ENCODE results near the gene FYN.

Gene FYN

DNA sequence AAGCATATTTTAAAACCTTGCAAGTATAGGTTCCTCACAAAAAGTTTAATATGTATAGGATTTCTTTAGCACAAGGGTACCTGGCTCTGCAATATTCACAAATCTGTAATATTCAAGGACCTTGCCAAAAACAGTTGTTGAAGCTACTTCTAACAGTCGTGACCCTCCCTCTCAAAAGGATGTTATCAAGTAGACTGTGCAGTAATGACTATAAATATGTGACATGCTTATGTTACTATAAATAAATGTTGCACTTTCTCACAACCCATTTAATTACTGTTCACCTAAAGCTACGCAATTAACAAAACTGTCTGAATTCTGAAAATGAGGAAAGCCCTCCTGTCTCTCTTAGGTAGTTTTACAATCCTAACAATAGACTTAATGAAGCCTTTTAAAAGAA, 41.8 kb downstream of the FYN start:
- DNase-seq (ENCODE audit: low spot score): no peak

DNA sequence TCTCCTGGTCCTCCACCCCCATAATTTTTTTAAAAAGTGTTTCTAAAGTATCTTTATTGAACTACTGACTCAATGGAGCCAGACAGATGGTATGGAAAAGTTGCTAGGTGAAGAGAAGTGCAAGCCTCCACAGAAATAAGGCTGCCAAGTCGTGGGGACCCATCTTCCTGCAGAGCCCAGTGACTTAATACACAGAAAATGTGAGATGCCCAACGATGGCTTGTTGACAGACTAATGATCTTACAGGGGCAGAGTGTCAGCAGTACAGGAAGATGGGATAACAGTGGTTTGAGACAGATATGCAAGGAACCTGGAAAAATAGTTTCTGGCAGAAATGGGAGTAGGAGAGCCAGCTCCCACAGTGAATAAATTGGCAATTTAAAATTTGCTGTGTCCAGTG, 43.3 kb downstream of the FYN start:
- DNase-seq (ENCODE audit: low spot score): no peak

- DNase-seq (ENCODE audit: low spot score): no peak
Observed at GRCh38 chr6:111829581-111829980, 43.7 kb downstream of the FYN start.

DNA sequence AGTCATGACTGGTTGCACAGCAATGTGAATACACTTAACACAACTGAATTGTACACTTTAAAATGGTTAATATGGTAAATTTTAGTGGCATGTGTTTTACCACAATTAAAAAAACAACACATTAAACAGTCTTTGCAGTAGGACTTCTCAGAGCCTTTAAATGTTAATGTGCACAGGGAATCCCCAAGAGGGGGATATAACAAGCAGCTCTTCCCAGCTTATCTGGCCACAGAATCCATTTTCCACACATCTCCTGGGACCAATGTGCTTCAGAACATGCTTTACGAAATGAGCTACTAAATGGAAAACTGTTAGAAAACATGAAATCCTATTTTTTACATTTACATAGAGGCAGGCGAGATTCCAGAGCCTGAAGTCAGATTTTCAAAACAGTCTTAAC, 44.4 kb downstream of the FYN start:
- no peak for DNase-seq (ENCODE audit: low spot score)

GRCh38 chr6:111825439-111826086, 47.7 kb downstream of the FYN start:
- DNase-seq (ENCODE audit: low spot score): no peak

- DNase-seq (ENCODE audit: low spot score): no peak
Observed at GRCh38 chr6:111824608-111825337, 48.5 kb downstream of the FYN start.

- DNase-seq (ENCODE audit: low spot score): no peak
Observed at GRCh38 chr6:111823831-111824607, 49.2 kb downstream of the FYN start.

- DNase-seq (ENCODE audit: low spot score): no peak
Observed at GRCh38 chr6:111823012-111823411, 50.2 kb downstream of the FYN start.

- no peak for DNase-seq (ENCODE audit: low spot score)
Observed at GRCh38 chr6:111819458-111819857, 53.8 kb downstream of the FYN start.

DNA sequence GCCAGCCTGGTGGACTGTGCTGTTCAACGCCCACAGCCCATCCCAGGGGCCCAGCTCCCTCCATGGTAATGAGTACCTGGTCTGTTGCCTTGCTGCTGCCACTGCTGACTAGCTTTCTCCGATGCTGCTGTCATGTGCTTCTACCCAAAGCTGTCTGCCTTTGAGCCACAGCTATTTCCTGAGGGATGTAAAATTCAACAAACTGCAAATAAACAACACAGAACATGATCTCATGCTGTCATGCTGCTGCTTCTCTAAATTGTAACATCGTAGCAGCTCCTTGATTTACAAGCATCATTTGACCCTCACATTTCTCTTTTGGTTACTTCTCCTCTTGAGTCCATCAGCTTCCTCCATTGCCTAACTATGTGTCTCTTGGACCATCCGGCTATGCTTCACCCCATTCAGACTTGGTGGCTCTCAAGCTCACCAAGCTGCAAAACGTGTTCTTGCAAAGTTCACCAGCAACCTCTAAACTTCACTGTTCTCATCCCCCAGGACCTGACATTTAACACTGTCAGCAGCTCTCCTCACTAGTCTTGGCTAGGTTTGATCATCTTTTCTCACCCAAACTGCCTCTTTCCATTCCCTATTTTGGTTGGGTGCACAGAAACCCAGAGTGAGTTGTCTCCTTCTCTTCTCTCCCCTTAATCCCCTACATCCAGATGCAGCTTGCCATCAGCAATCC, 54.6 kb downstream of the FYN start:
- DNase-seq (ENCODE audit: low spot score): no peak

DNA sequence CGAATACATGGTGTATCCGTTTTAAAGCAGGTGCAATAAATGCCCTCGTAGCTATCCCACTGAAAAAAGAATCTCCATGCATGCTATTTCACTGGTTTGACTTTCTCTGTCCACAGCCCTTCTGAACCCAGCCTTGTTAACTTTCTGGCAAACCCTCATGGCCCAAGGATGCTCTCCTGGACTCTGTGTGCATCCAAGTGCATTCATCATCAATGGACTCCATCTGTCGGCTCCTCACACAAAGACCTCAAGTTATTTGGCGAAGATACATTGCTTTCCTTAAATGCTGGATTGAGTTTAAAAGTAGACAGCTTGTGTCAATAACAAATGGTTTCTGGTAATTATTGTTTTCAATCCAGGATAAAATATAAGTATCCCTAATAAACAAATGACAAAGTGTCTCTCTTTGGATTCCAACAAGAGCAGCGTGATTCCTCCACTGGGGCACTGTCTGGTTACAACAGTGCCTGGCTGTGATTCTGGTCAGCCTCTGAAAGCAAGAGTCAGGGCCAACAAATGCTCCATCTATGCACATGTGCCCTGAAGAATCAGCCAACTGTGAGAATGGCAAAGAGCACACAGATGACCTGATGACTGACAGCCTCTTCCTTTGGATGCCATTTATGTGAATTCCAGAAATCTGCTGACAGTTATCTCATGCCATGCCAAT, 55.7 kb downstream of the FYN start:
- DNase-seq (ENCODE audit: low spot score): peak; percentile 45

DNA sequence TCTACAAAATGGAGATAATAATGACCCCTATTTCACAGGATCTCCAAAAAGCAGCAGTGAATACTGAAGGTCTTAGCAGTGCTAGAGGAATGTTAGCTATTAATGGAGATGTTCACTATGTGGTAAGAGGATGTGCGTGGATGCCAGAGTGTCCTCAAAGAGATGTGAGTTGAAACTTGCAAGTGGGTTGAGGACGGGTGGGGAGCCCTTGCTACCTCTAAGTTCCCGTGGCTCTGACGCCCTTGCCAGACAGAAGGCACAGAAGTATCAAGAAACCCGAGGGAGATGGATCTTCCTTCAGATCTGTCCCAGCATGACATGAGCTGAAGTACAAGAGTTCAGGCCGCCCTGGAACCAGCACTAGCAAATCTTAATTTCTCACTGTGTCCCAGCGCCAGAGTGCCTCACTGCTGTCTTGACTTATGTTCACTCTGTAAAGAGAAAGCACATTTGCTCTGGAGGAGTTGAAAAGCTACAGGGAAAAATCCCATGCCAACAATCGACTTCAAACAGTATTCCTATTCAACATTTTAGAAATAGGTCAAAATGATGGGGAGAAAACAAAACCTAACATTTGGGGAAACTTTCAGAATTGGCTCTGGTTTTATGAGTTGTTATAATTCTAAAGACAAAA, 59.5 kb downstream of the FYN start:
- no peak for DNase-seq (ENCODE audit: low spot score)

DNA sequence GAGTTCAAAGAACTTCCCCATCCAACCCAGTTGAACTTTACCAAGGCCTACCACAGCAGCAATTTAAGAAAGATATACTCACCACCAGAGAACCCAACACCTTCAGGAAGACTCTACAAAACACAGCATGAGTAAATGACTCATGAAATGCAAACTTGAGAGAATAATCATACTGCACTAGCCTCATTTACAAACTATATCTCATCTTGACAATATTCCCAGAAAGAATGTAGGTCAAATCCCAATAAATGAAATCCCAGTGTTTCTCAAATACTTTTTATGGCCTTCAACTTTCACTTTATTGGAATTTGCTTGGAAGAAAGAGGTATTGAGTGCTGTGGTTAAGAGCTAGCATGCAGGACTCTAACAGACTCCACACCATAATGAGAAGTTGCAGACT, 60.0 kb downstream of the FYN start:
- DNase-seq (ENCODE audit: low spot score): peak; percentile 28

- DNase-seq (ENCODE audit: low spot score): peak; percentile 25
Observed at GRCh38 chr6:111812060-111813038, 60.9 kb downstream of the FYN start.

DNA sequence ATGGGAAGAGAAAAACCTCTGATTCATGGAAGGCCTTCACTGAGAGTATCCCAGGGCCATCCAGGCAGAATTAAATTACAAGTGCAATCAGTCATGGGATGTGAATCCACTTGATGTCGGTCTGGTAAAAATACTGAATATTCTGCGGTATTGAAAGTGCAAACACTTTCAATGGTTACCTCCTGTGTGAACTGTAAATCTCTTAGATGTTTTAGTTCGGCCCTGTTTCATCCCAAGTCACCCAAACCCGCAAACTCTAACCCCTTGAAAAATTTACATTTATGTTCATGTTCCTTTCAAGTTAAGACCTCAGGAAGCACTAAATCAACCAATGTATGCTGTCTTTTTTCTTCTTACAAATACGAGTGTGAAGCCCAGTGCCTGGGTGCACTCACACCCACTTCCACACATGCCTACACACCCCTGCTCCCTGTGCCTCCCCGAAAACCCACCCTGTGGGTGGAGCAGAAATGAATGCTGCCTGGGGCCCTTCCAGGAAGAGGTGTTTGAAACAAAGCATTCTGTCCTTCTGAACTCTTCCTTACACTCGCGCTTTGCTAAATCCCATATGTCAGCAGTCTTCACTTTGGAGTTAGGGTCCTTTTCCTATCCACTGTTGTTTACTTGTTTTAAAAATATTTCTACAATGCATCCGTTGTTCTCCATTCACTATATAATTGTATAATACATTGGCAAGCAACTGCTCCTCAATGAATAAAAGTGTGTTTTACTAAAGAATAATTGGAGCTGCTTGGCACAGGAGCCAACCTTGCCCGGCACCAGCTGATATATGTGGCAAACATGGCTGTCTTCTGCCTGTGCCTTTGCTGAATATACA, 62.7 kb downstream of the FYN start:
- no peak for DNase-seq (ENCODE audit: low spot score)

- DNase-seq (ENCODE audit: low spot score): no peak
Observed at GRCh38 chr6:111809766-111810165, 63.5 kb downstream of the FYN start.

DNA sequence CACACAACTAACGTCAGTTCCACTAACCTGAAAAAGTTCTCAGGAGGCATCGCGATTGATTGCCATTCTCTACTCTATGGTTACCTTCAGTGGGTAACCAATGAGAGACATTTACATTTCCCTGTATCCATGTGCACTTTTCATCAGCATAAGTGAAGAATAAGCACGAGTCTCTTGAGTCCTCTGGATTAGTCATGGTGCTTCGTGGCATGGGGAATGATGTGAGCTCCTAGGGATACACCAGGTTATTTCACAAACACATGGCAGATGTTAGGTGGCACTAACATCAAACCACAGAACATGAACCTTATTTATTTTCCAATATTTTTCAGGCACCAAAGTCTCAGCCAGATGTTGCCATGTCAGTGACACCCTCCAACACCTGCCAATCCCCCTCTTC, 64.0 kb downstream of the FYN start:
- no peak for DNase-seq (ENCODE audit: low spot score)

GRCh38 chr6:111808493-111808892, 64.8 kb downstream of the FYN start:
- DNase-seq (ENCODE audit: low spot score): no peak

Data from kidney tubule cell (primary cell).